Measurements from ENCODE around the gene SFXN5.

Gene SFXN5

GRCh38 chr2:72972352-72973136 is 99.0 kb downstream of the SFXN5 start:
- DNase-seq, result no peak

GRCh38 chr2:72971036-72971435 is 100.5 kb downstream of the SFXN5 start:
- no peak for DNase-seq

- DNase-seq, result no peak
Observed at GRCh38 chr2:72969706-72970105, 101.8 kb downstream of the SFXN5 start.

GRCh38 chr2:72968286-72968685 is 103.2 kb downstream of the SFXN5 start:
- DNase-seq, result no peak

- DNase-seq, result no peak
Observed at GRCh38 chr2:72965770-72966450, 105.6 kb downstream of the SFXN5 start.

GRCh38 chr2:72965016-72965415 is 106.5 kb downstream of the SFXN5 start:
- DNase-seq, result no peak

GRCh38 chr2:72964146-72964525 is 107.4 kb downstream of the SFXN5 start:
- no peak for DNase-seq

GRCh38 chr2:72963423-72964145 is 107.9 kb downstream of the SFXN5 start:
- no peak for DNase-seq

- no peak for DNase-seq
Observed at GRCh38 chr2:72962911-72963310, 108.6 kb downstream of the SFXN5 start.

- no peak for DNase-seq
Observed at GRCh38 chr2:72961853-72962468, 109.6 kb downstream of the SFXN5 start.

- DNase-seq, result no peak
Observed at GRCh38 chr2:72961036-72961720, 110.3 kb downstream of the SFXN5 start.

- no peak for DNase-seq
Observed at GRCh38 chr2:72959995-72960981, 111.2 kb downstream of the SFXN5 start.

GRCh38 chr2:72959554-72959953 is 112.0 kb downstream of the SFXN5 start:
- no peak for DNase-seq

GRCh38 chr2:72958542-72959385 is 112.7 kb downstream of the SFXN5 start:
- no peak for DNase-seq

GRCh38 chr2:72956936-72957335 is 114.6 kb downstream of the SFXN5 start:
- DNase-seq, result no peak

GRCh38 chr2:72956050-72956395 is 115.5 kb downstream of the SFXN5 start:
- no peak for DNase-seq

GRCh38 chr2:72955228-72956049 is 116.1 kb downstream of the SFXN5 start:
- DNase-seq, result no peak

GRCh38 chr2:72954376-72955227 is 116.9 kb downstream of the SFXN5 start:
- DNase-seq, result no peak

GRCh38 chr2:72953976-72954375 is 117.5 kb downstream of the SFXN5 start:
- peak; percentile 43 for DNase-seq
